IPS-20b (cell line): ENCODE data around the gene SLC37A2.

Experiments
- H3K27ac ChIP-seq: one replicate; pipeline ENCODE4 v1.5.1; 2013; ENCODE audit warnings: low read length
- H3K27me3 ChIP-seq: 2 replicates; pipeline ENCODE4 v1.6.1; 2013; ENCODE audit warnings: mild to moderate bottlenecking, low read length, inconsistent platforms; ENCODE audit not compliant: insufficient read depth
- H3K36me3 ChIP-seq: 2 replicates; pipeline ENCODE4 v1.6.1; 2013; ENCODE audit warnings: low read depth, mild to moderate bottlenecking, inconsistent platforms, low read length, moderate library complexity; ENCODE audit not compliant: insufficient read depth
- H3K4me1 ChIP-seq: 2 replicates; pipeline ENCODE4 v1.6.1; 2013; ENCODE audit warnings: mild to moderate bottlenecking, control low read depth, inconsistent platforms, low read length, moderate library complexity; ENCODE audit not compliant: insufficient read depth
- H3K4me3 ChIP-seq: 2 replicates; pipeline ENCODE4 v1.5.1; 2013; ENCODE audit warnings: mild to moderate bottlenecking, low read length, inconsistent platforms
- H3K9ac ChIP-seq: 2 replicates; pipeline ENCODE4 v1.6.1; 2013; ENCODE audit warnings: low read depth, mild to moderate bottlenecking, inconsistent platforms, low read length, moderate library complexity
- H3K9me3 ChIP-seq: 2 replicates; pipeline ENCODE4 v1.6.1; 2013; ENCODE audit warnings: mild to moderate bottlenecking, low read depth, low read length, inconsistent platforms; ENCODE audit not compliant: insufficient read depth

The SLC37A2 gene

GRCh38 chr11:125056931-125057692 lies 6.0 kb upstream of the SLC37A2 start:
- Histone ChIP-seq H3K9ac (no peak overlapping the region), H3K27me3 (peaks cover 18% of the 10 kb centered on the region), H3K27ac (no peak overlapping the region), H3K36me3 (no peaks in the 10 kb centered on the region), H3K4me3 (no peak overlapping the region), H3K9me3 (no peaks in the 10 kb centered on the region), H3K4me1 (no peaks in the 10 kb centered on the region)

GRCh38 chr11:125057693-125058016 lies 5.5 kb upstream of the SLC37A2 start:
- Histone ChIP-seq H3K27me3 (peaks cover 24% of the 10 kb centered on the region), H3K4me1 (no peaks in the 10 kb centered on the region), H3K9ac (no peak overlapping the region), H3K27ac (no peak overlapping the region), H3K36me3 (no peaks in the 10 kb centered on the region), H3K9me3 (no peaks in the 10 kb centered on the region), H3K4me3 (no peak overlapping the region)

GRCh38 chr11:125061281-125061680 lies 1.8 kb upstream of the SLC37A2 start:
- Histone ChIP-seq H3K36me3 (no peaks in the 10 kb centered on the region), H3K4me1 (no peaks in the 10 kb centered on the region), H3K9me3 (no peaks in the 10 kb centered on the region), H3K27ac (no peak overlapping the region), H3K27me3 (peaks cover 59% of the 10 kb centered on the region), H3K4me3 (no peak overlapping the region), H3K9ac (no peak overlapping the region)

GRCh38 chr11:125062218-125062930 lies 731 bp upstream of the SLC37A2 start:
- H3K9me3 ChIP-seq, result no peaks in the 10 kb centered on the region
- H3K27ac ChIP-seq, result no peak overlapping the region
- H3K27me3 ChIP-seq, result peaks cover 59% of the 10 kb centered on the region
- no peaks in the 10 kb centered on the region for H3K4me1 ChIP-seq
- H3K36me3 ChIP-seq, result no peaks in the 10 kb centered on the region
- no peak overlapping the region; the same call in 1 of the 2 replicates for H3K9ac ChIP-seq
- peak overlapping the region; percentile 80 for H3K4me3 ChIP-seq

- H3K9me3 ChIP-seq, result no peaks in the 10 kb centered on the region
- H3K4me1 ChIP-seq, result no peaks in the 10 kb centered on the region
- H3K27me3 ChIP-seq, result peaks cover 59% of the 10 kb centered on the region
- H3K36me3 ChIP-seq, result no peaks in the 10 kb centered on the region
- H3K4me3 ChIP-seq, result peak overlapping the region; percentile 80
- no peak overlapping the region; the same call in 1 of the 2 replicates for H3K9ac ChIP-seq
- H3K27ac ChIP-seq, result no peak overlapping the region
Observed at GRCh38 chr11:125063429-125064043, 431 bp downstream of the SLC37A2 start.

GRCh38 chr11:125064070-125064469 lies 965 bp downstream of the SLC37A2 start:
- Histone ChIP-seq H3K36me3 (no peaks in the 10 kb centered on the region), H3K9me3 (no peaks in the 10 kb centered on the region), H3K9ac (no peak overlapping the region), H3K27me3 (peaks cover 59% of the 10 kb centered on the region), H3K4me1 (no peaks in the 10 kb centered on the region), H3K27ac (no peak overlapping the region), H3K4me3 (peak overlapping the region; percentile 80)

GRCh38 chr11:125068368-125068767 lies 5.3 kb downstream of the SLC37A2 start:
- Histone ChIP-seq H3K9ac (no peak overlapping the region), H3K4me3 (no peak overlapping the region), H3K9me3 (no peaks in the 10 kb centered on the region), H3K4me1 (peaks cover 6% of the 10 kb centered on the region; the same call in 1 of the 2 replicates), H3K36me3 (no peaks in the 10 kb centered on the region), H3K27me3 (peaks cover 29% of the 10 kb centered on the region), H3K27ac (no peak overlapping the region)

GRCh38 chr11:125069008-125069407 lies 5.9 kb downstream of the SLC37A2 start:
- Histone ChIP-seq H3K9ac (no peak overlapping the region), H3K9me3 (no peaks in the 10 kb centered on the region), H3K36me3 (no peaks in the 10 kb centered on the region), H3K4me3 (no peak overlapping the region), H3K27ac (no peak overlapping the region), H3K4me1 (peaks cover 6% of the 10 kb centered on the region; the same call in 1 of the 2 replicates), H3K27me3 (peaks cover 22% of the 10 kb centered on the region)

GRCh38 chr11:125069796-125070195 lies 6.7 kb downstream of the SLC37A2 start:
- peaks cover 14% of the 10 kb centered on the region for H3K27me3 ChIP-seq
- peaks cover 6% of the 10 kb centered on the region; the same call in 1 of the 2 replicates for H3K4me1 ChIP-seq
- no peaks in the 10 kb centered on the region for H3K36me3 ChIP-seq
- no peak overlapping the region for H3K4me3 ChIP-seq
- H3K9ac ChIP-seq, result no peak overlapping the region
- no peak overlapping the region for H3K27ac ChIP-seq
- no peaks in the 10 kb centered on the region for H3K9me3 ChIP-seq

- Histone ChIP-seq H3K4me1 (peaks cover 6% of the 10 kb centered on the region; the same call in 1 of the 2 replicates), H3K9me3 (no peaks in the 10 kb centered on the region), H3K9ac (no peak overlapping the region), H3K27me3 (peaks cover 4% of the 10 kb centered on the region), H3K27ac (no peak overlapping the region), H3K36me3 (no peaks in the 10 kb centered on the region), H3K4me3 (no peak overlapping the region)
Observed at GRCh38 chr11:125070699-125071254, 7.7 kb downstream of the SLC37A2 start.

- Histone ChIP-seq H3K36me3 (no peaks in the 10 kb centered on the region), H3K9ac (no peak overlapping the region), H3K27ac (no peak overlapping the region), H3K27me3 (no peaks in the 10 kb centered on the region), H3K4me1 (peaks cover 6% of the 10 kb centered on the region; the same call in 1 of the 2 replicates), H3K4me3 (no peak overlapping the region), H3K9me3 (no peaks in the 10 kb centered on the region)
Observed at GRCh38 chr11:125071435-125071834, 8.3 kb downstream of the SLC37A2 start.
